Peyer's patch (tissue), 4 donors: Measurements from ENCODE around the gene BAHCC1. TPM values are rescaled to one million over a fixed set of nuclear protein-coding genes. Genes with fewer than 3 reads are reported as not detected.

ENCODE experiments used
- DNase-seq, 3 donors: peaks; one replicate each; pipeline ENCODE4 v3.0.0-alpha.2; 2017 to 2019
- H3K27ac ChIP-seq, 4 donors: fragments of 200-600 bp; sonication (generic); one replicate each; pipeline ENCODE4 v1.5.1; 2016 to 2019
- H3K27me3 ChIP-seq, 2 donors: fragments of 200-600 bp; sonication (generic); one replicate each; pipeline ENCODE4 v1.5.1; 2019
- H3K36me3 ChIP-seq, 3 donors: fragments of 200-600 bp; sonication (generic); one replicate each; pipeline ENCODE4 v1.5.1; 2016 to 2019
- H3K4me1 ChIP-seq, 4 donors: fragments of 200-600 bp; sonication (generic); one replicate each; pipeline ENCODE4 v1.5.1; 2016 to 2019
- H3K4me3 ChIP-seq, 4 donors: fragments of 200-600 bp; sonication (generic); 1 replicate in 3 of 4; 2 replicates in 1 of 4; pipeline ENCODE4 v1.5.1; 2016 to 2019; ENCODE audit warnings: mild to moderate bottlenecking in 1 of 4
- H3K9me3 ChIP-seq, 4 donors: fragments of 200-600 bp; sonication (generic); one replicate each; pipeline ENCODE4 v1.5.1; 2016 to 2019; ENCODE audit warnings: mild to moderate bottlenecking in 1 of 4
- CTCF ChIP-seq, 6 experiments: fragments of 450-650 bp in 4 of 6; fragments of 200-600 bp in 2 of 6; sonication (generic) in 1 of 6; IDR thresholded peaks; one replicate each; pipeline ENCODE4 v1.5.1; 2017 to 2019; ENCODE audit warnings: antibody characterized with exemption in 6 of 6, mild to moderate bottlenecking in 3 of 6, moderate library complexity in 1 of 6
- POLR2A ChIP-seq, 2 donors: fragments of 450-650 bp; IDR thresholded peaks; one replicate each; pipeline ENCODE4 v1.5.1; 2017; ENCODE audit warnings: antibody characterized with exemption in 2 of 2, mild to moderate bottlenecking in 2 of 2, moderate library complexity in 2 of 2
- total RNA-seq, 4 donors: library from RNA; depleted of rRNA; stranded (reverse); fragments of >200 nt; gene quantifications; one replicate each; pipeline ENCODE4 v1.1.0, GENCODE V29; 2016

The BAHCC1 gene
- total RNA-seq, 4 donors from 2014 or later, result 11.6 to 43.0 (median 23.9) TPM

- Histone ChIP-seq H3K36me3 (no peaks in the 10 kb centered on the region), H3K4me1 (peaks cover 0 to under 1% (median 0%) of the 10 kb centered on the region in 4 donors), H3K27ac (no peak overlapping the region), H3K4me3 (no peak overlapping the region), H3K9me3 (no peaks in the 10 kb centered on the region), H3K27me3 (no peaks in the 10 kb centered on the region)
- DNase-seq, result no peak
- TF ChIP-seq CTCF (IDR thresholded peaks at IDR 0.05), result no peak
- TF ChIP-seq POLR2A (IDR thresholded peaks at IDR 0.05), result no peak
Measured at GRCh38 chr17:81380131-81380530, 15.1 kb upstream of the BAHCC1 start.

- Histone ChIP-seq H3K4me1 (peaks cover 0 to 8% (median under 1%) of the 10 kb centered on the region in 4 donors), H3K36me3 (no peaks in the 10 kb centered on the region), H3K9me3 (no peaks in the 10 kb centered on the region), H3K27me3 (no peaks in the 10 kb centered on the region), H3K27ac (no peak overlapping the region), H3K4me3 (no peak overlapping the region)
- TF ChIP-seq POLR2A (IDR thresholded peaks at IDR 0.05) (no peak), CTCF (IDR thresholded peaks at IDR 0.05) (no peak)
- DNase-seq, result no peak
Measured at GRCh38 chr17:81380666-81381518, 14.4 kb upstream of the BAHCC1 start.

GRCh38 chr17:81381632-81382577, 13.4 kb upstream of the BAHCC1 start:
- Histone ChIP-seq H3K4me3 (no peak overlapping the region), H3K9me3 (no peaks in the 10 kb centered on the region), H3K27me3 (no peaks in the 10 kb centered on the region), H3K27ac (no peak overlapping the region), H3K36me3 (no peaks in the 10 kb centered on the region), H3K4me1 (peaks cover 0 to 18% (median 7%) of the 10 kb centered on the region in 4 donors)
- no peak for TF ChIP-seq POLR2A (IDR thresholded peaks at IDR 0.05)
- TF ChIP-seq CTCF (IDR thresholded peaks at IDR 0.05), result no peak
- peak in 1 of 3 donors; percentile 39 for DNase-seq

GRCh38 chr17:81382851-81383250, 12.4 kb upstream of the BAHCC1 start:
- H3K9me3 ChIP-seq, result no peaks in the 10 kb centered on the region
- no peak overlapping the region for H3K4me3 ChIP-seq
- TF ChIP-seq CTCF (IDR thresholded peaks at IDR 0.05) (no peak), POLR2A (IDR thresholded peaks at IDR 0.05) (no peak)
- no peaks in the 10 kb centered on the region for H3K36me3 ChIP-seq
- H3K27ac ChIP-seq, result no peak overlapping the region
- no peak for DNase-seq
- peaks cover 0 to 21% (median 10%) of the 10 kb centered on the region in 4 donors for H3K4me1 ChIP-seq
- no peaks in the 10 kb centered on the region for H3K27me3 ChIP-seq

GRCh38 chr17:81383504-81384421, 11.5 kb upstream of the BAHCC1 start:
- Histone ChIP-seq H3K4me1 (peaks cover 0 to 30% (median 10%) of the 10 kb centered on the region in 4 donors), H3K27ac (no peak overlapping the region), H3K36me3 (no peaks in the 10 kb centered on the region), H3K4me3 (no peak overlapping the region), H3K9me3 (no peaks in the 10 kb centered on the region), H3K27me3 (no peaks in the 10 kb centered on the region)
- TF ChIP-seq CTCF (IDR thresholded peaks at IDR 0.05) (no peak), POLR2A (IDR thresholded peaks at IDR 0.05) (no peak)
- DNase-seq, result no peak
